ENCODE results near the gene C14orf180.

Gene C14orf180

DNA sequence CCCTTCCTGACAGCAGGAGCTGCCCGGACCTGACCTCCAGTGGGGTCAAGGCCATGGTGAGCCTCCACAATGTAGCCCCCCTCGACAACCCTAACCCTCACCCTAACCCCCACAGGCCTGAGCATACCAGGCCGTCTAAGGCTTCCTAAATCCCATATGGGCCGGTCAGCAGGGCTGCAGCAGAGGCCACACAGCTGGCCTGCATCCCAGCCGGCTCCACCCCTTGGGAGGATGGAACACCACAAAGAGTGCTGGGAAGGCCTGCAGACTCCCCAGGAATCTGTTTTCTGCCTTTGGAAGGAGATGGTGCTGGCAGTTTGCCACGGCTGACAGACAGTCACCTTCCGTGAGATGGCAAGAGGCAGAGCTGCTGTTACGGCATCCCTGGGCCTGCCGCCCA is 22.2 kb downstream of the C14orf180 start:
- Mint-ChIP-seq H3K27ac (no peak overlapping the region), H3K27me3 (ENCODE audit: low read depth, poor library complexity) (peaks cover 63% of the 10 kb centered on the region), H3K4me3 (no peak overlapping the region), H3K4me1 (peaks cover 16% of the 10 kb centered on the region), H3K36me3 (ENCODE audit: low read depth) (no peaks in the 10 kb centered on the region), H3K9me3 (peaks cover 4% of the 10 kb centered on the region)
- TF ChIP-seq CTCF (IDR thresholded peaks at IDR 0.05) = no peak
- no peak for DNase-seq

DNA sequence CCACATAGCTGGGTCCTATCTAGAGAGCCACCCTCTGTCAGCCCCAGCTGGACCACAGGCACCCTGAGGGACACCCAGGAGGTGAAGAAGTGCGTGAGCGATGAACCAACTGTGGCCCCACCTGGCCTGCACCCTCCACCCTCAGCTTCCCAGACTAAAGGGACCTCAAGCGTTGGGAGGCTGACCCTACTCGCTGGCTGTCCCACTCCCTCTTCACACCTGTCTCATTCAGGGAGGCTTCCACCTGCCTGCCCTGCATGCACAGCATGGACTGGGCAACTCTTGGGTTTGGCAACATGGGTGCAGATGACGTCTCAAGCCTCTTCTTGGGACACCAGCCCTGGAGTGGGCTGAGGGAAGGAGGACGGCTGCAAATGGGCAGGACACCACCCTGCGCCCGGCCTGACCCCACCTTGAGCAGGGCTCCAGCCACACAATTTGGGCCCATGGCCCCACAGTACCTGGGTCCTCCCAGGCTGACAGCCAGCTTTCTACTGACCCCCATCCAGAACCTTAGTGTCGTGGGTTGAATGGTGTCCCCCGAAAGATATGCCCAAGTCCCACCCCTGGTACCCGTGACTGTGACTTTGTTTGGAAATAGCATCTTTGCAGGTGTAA is 22.9 kb downstream of the C14orf180 start:
- DNase-seq = no peak
- peaks cover 16% of the 10 kb centered on the region for H3K4me1 Mint-ChIP-seq

DNA sequence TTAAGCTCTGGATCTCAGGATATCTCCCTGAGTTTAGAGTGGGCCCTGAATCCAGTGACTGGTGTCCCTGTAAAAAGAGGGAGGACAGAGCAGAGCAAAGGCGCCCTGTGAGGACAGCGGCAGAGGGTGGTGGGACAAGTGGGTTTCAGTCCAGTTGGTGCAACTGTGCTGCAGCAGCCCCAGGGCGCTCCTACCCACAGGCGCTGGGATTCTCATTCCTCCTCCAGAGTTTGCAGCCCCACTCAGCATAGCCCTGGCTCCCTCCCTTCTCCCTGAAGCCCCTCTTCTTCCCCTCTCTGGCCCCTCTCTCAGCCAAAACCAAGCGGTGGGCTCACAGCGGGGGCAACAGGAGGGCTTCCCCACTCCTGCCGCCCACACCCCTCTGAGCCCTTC is 23.4 kb downstream of the C14orf180 start:
- peaks cover 6% of the 10 kb centered on the region for H3K9me3 Mint-ChIP-seq
- no peak for TF ChIP-seq CTCF (IDR thresholded peaks at IDR 0.05)
- H3K4me1 Mint-ChIP-seq = peaks cover 16% of the 10 kb centered on the region
- no peak for DNase-seq
- no peak overlapping the region for H3K27ac Mint-ChIP-seq
- no peak overlapping the region for H3K4me3 Mint-ChIP-seq
- H3K36me3 Mint-ChIP-seq (ENCODE audit: low read depth) = no peaks in the 10 kb centered on the region
- peaks cover 75% of the 10 kb centered on the region for H3K27me3 Mint-ChIP-seq (ENCODE audit: low read depth, poor library complexity)

More for the DNA sequence above, 22.9 kb downstream of the C14orf180 start:
- H3K9me3 Mint-ChIP-seq = peaks cover 4% of the 10 kb centered on the region
- no peak overlapping the region for H3K4me3 Mint-ChIP-seq
- peaks cover 70% of the 10 kb centered on the region for H3K27me3 Mint-ChIP-seq (ENCODE audit: low read depth, poor library complexity)
- TF ChIP-seq CTCF (IDR thresholded peaks at IDR 0.05) = no peak
- H3K27ac Mint-ChIP-seq = no peak overlapping the region
- no peaks in the 10 kb centered on the region for H3K36me3 Mint-ChIP-seq (ENCODE audit: low read depth)

- TF ChIP-seq CTCF (IDR thresholded peaks at IDR 0.05) = no peak
- Mint-ChIP-seq H3K4me1 (peaks cover 16% of the 10 kb centered on the region), H3K4me3 (peak overlapping the region; percentile 79), H3K27ac (no peak overlapping the region), H3K36me3 (ENCODE audit: low read depth) (no peaks in the 10 kb centered on the region), H3K27me3 (ENCODE audit: low read depth, poor library complexity) (peaks cover 84% of the 10 kb centered on the region), H3K9me3 (peaks cover 6% of the 10 kb centered on the region)
- no peak for DNase-seq
These were observed 24.3 kb downstream of the C14orf180 start for GRCh38 chr14:104603711-104604401.

DNA sequence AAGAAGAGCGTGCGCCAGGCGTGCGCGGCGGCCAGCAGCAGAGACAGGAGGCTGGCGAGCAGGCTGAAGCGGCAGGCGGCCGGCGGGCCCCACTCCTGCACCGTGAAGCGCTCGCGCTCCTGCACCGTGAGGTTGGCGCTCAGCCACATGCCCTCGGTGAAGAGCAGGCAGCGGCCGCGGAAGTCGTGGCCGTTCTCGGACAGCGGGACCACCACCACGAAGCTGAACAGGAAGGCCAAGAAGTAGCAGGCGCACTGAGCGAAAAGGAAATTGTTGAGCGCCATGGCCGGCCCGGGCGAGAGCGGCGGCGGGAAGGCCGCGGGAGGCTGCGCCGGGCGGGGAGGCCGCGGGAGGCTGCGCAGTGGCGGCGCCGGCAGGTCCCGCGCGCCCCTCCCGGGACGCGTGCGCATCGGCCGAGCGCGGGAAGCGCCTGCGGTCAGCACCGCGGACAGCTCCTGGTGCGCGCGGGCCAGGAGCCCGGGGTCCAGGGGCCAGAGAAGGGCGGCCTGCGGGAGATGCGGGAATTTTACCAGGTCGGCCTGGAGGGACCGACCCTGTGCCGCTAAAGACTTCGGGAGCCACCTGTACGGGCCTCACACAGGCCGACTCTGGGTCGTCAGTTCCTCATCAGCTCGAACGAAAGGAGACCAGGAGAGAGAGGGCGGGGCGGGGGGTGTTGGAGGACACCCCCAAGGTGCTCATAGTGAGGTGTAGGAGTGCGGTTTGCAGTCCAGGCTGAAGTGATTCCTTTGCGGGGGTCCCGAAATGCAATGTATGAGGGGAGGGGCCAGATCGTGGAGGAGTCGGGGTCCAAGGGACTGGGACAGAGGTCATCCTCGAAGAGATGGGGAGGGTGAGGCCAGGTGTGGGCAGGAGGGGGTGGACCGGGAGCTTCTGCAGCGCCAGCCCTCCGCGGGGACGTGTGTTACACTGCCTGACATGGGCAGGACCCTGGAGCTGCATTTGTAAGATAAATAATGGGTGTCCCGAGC is 25.2 kb downstream of the C14orf180 start, which contains the start of gene TMEM179:
Gene TMEM179, minus strand, starts transcription at position 315 of the 992 bp plus-strand sequence. Its CDS starts 31 bp downstream, at position 284.
- no peaks in the 10 kb centered on the region for H3K36me3 Mint-ChIP-seq (ENCODE audit: low read depth)
- TF ChIP-seq CTCF (IDR thresholded peaks at IDR 0.05) = no peak
- H3K27me3 Mint-ChIP-seq (ENCODE audit: low read depth, poor library complexity) = peaks cover 92% of the 10 kb centered on the region
- peaks cover 6% of the 10 kb centered on the region for H3K9me3 Mint-ChIP-seq
- H3K4me3 Mint-ChIP-seq = peak within 1 kb of the TSS; percentile 79
- peaks cover 16% of the 10 kb centered on the region for H3K4me1 Mint-ChIP-seq
- no peak within 1 kb of the TSS for H3K27ac Mint-ChIP-seq
- DNase-seq = peak; percentile 88

Measured in nephron progenitor cell (in vitro differentiated cells).